Fibroblast of skin of right biceps (primary cell): ENCODE data around the gene CPEB4.
A peak's percentile ranks its signal among the peaks of the same experiment; 100 is the strongest.

Experiments used
- DNase-seq: peaks from one replicate; pipeline ENCODE4 v3.0.0-alpha.2; 2013

Gene CPEB4

GRCh38 chr5:173859408-173860159 lies 28.6 kb upstream of the CPEB4 start:
- DNase-seq: no peak

- no peak for DNase-seq
Measured at GRCh38 chr5:173862047-173862477, 26.1 kb upstream of the CPEB4 start.

GRCh38 chr5:173863359-173863758 lies 24.8 kb upstream of the CPEB4 start:
- DNase-seq: no peak

GRCh38 chr5:173864126-173865050 lies 23.8 kb upstream of the CPEB4 start:
- no peak for DNase-seq

GRCh38 chr5:173866243-173866857 lies 21.8 kb upstream of the CPEB4 start:
- DNase-seq: no peak

- no peak for DNase-seq
Measured at GRCh38 chr5:173866858-173867679, 21.1 kb upstream of the CPEB4 start.

- peak; percentile 56 for DNase-seq
Measured at GRCh38 chr5:173868096-173868880, 19.9 kb upstream of the CPEB4 start.

- no peak for DNase-seq
Measured at GRCh38 chr5:173869316-173869715, 18.8 kb upstream of the CPEB4 start.

GRCh38 chr5:173872957-173873305 lies 15.2 kb upstream of the CPEB4 start:
- no peak for DNase-seq

GRCh38 chr5:173873306-173873922 lies 14.7 kb upstream of the CPEB4 start:
- DNase-seq: no peak

GRCh38 chr5:173875189-173875588 lies 13.0 kb upstream of the CPEB4 start:
- DNase-seq: no peak

- no peak for DNase-seq
Measured at GRCh38 chr5:173878224-173878967, 9.8 kb upstream of the CPEB4 start.

GRCh38 chr5:173880306-173880985 lies 7.7 kb upstream of the CPEB4 start:
- DNase-seq: peak; percentile 78

GRCh38 chr5:173881811-173882575 lies 6.2 kb upstream of the CPEB4 start:
- peak; percentile 23 for DNase-seq

- DNase-seq: peak; percentile 48
Measured at GRCh38 chr5:173882632-173883031, 5.5 kb upstream of the CPEB4 start.

- DNase-seq: no peak
Measured at GRCh38 chr5:173883347-173883924, 4.7 kb upstream of the CPEB4 start.

GRCh38 chr5:173884402-173885053 lies 3.6 kb upstream of the CPEB4 start:
- no peak for DNase-seq

- no peak for DNase-seq
Measured at GRCh38 chr5:173885054-173885443, 3.1 kb upstream of the CPEB4 start.
